Measurements from ENCODE around the gene ZNF23. TPM values are rescaled to one million over a fixed set of nuclear protein-coding genes. Genes with fewer than 3 reads are reported as not detected.

Gene ZNF23
- total and polyA plus RNA-seq, 10 of the 15 experiments (the other 5 are each of a cell fraction or from before 2014, with no cell fraction given): 3.6 to 11.5 (median 8.7) TPM

GRCh38 chr16:71461686-71462648, at the start of gene ZNF23 (continued):
- TF ChIP-seq USF1 (IDR thresholded peaks at IDR 0.05; ENCODE audit: borderline replicate concordance, extremely low read length, insufficient read depth, low read depth, low read length) (no peak), SMAD5 (IDR thresholded peaks at IDR 0.05; ENCODE audit: low read depth) (peak; percentile 80; the same call in 1 of the 2 replicates), E4F1 (IDR thresholded peaks at IDR 0.05; ENCODE audit: borderline replicate concordance, partially characterized antibody) (no peak), IRF5 (IDR thresholded peaks at IDR 0.05; ENCODE audit: borderline replicate concordance) (no peak), RELA (IDR thresholded peaks at IDR 0.05; ENCODE audit: borderline replicate concordance, partially characterized antibody) (peak; percentile 47), RB1 (IDR thresholded peaks at IDR 0.05; ENCODE audit: borderline replicate concordance) (no peak; the same call in 1 of the 2 replicates), POU2F2 (IDR thresholded peaks at IDR 0.05; ENCODE audit: borderline replicate concordance, low read depth, low read length) (peak; percentile 88), RAD51 (IDR thresholded peaks at IDR 0.05) (no peak), NKRF (conservative IDR thresholded peaks at IDR 0.05) (peak; percentile 82), KDM1A (IDR thresholded peaks at IDR 0.05; ENCODE audit: borderline replicate concordance) (no peak), ETV6 (conservative IDR thresholded peaks at IDR 0.05 in 1 of 2, IDR thresholded peaks at IDR 0.05 in 1 of 2; ENCODE audit: borderline replicate concordance in 1 of 2, low read depth in 1 of 2) (no peak), CHD1 (IDR thresholded peaks at IDR 0.05; ENCODE audit: low read depth, low read length) (no peak), BCL11A (IDR thresholded peaks at IDR 0.05; ENCODE audit: low read depth, low read length) (no peak; the same call in 1 of the 2 replicates), IRF3 (IDR thresholded peaks at IDR 0.05) (no peak), CREB1 (IDR thresholded peaks at IDR 0.05; ENCODE audit: low read depth) (peak; percentile 97), EZH2 (IDR thresholded peaks at IDR 0.05; ENCODE audit: borderline replicate concordance, control insufficient read depth, low read depth, low read length) (no peak), RCOR1 (conservative IDR thresholded peaks at IDR 0.05; ENCODE audit: low read depth, low read length) (no peak), LARP7 (IDR thresholded peaks at IDR 0.05) (peak; percentile 66; the same call in 1 of the 2 replicates)

Data from GM12878 (cell line).